Measurements from ENCODE around the gene HUNK.
"Not testable (repeated sequence)": the region's sequence is repeated elsewhere in the genome, so short reads cannot be mapped to it uniquely, and the experiment has no call there.

HUNK gene

DNA sequence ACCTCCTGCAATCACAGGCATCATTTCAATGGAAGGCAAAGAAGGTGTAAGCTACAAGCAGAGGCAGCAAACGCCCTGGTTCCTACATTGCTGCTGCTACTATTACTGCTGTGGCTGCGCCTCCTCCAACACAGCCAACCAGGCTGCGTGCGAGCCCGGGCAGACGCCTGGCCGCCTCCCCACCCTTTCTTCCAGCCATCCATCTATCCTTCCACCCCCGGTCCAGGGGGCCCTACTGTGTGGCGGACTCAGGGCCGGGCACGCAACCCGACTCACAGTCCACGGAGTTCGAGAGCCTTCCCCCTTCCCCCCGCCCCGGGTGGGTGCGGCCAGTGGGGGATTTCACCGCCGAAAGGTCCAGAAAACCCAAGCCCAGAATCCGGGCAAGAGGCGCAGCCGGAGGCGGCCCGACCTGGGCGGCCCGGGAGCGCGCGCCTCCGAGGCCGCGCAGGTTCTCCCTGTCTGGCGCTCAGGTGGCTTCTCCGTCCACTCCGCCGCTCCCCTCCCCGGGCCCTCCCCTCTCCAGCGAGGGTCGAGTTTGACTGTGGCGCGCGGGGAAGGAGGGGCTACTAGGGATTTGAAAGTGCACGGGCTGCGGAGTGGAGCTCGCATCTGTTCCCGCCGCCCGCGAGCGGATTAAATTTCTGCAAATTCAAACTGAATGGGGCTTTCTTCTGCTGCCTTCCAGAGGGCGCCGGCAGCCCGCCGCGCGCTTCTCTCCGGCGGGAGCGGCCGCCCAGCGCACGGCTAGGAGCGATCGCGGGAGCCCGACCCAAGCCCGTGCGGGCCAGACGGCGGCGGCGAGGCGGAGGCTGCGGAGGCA, at the start of gene HUNK:
Gene HUNK, plus strand, starts transcription at position 569 of the 823 bp plus-strand sequence. CDS start 655 bp downstream, outside the sequence.
- no peak for DNase-seq (ENCODE audit: low read depth)

DNA sequence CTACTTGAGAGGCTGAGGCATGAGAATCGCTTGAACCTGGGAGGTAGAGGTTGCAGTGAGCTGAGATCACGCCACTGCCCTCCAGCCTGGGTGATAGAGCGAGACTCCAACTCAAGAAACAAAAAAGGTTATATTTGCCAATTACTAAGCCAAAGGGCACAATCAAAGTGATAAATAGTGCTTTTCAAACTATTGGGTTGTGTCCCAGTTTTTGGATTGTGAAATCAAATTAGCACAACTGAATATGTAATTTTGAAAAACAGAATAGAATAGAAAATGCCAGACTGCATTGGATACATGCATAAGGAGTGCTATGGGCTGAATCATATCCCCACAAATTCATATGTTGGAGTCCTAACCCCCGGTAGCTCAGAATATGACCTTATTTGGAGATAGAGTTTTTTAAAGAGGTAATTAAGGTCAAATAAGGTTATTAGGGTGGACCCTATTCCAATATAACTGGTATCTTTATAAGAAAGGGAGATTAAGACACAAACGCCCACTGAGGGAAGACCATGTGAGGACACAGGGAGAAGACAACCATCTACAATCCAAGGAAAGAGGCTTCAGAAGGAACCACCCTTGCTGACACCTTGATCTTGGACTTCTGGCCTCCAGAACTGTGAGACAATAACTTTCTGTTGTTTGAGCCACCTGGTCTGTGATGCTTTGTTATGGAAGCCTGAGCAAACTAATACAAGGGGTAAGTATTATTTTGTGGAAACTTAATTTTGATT, 42.9 kb upstream of the HUNK start:
- DNase-seq (ENCODE audit: low read depth): no peak

DNA sequence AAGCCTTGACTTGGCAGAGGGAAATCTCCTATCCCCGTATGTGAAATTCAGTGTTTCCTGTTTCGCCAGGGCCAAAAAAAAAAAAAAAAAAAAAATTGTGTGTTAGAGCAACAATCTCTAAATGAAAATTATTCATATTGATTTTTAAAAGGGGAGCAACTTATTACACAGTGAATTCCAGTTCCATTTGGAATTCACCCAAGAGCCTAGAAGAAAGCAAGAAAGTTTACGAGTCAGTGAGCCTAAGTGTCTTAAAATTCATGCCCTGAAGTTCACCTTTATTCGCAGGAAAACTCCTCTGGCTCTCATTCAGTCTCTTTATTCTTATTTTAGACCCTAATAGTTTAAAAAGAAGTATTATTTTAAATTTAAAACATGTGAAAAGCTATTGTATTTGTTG, 42.1 kb upstream of the HUNK start:
- no peak for DNase-seq (ENCODE audit: low read depth)

DNA sequence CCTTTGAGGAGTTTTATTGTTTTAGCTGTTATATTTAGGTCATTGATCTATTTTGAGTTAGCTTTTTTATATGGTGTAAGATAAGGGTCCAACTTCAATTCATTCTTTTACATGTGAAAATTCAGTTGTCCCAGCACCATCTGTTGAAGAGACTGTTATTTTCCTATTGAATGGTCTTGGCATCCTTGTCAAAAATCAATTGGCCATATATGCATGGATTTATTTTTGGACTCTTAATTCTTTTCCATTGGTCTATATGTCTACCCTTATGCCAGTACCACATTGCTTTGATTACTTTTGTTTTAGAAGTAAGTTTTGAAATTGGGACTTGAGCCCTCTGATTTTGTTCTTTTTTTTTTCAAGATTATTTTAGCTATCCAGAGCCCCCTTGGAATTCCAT, 35.8 kb upstream of the HUNK start:
- DNase-seq (ENCODE audit: low read depth): no peak

DNA sequence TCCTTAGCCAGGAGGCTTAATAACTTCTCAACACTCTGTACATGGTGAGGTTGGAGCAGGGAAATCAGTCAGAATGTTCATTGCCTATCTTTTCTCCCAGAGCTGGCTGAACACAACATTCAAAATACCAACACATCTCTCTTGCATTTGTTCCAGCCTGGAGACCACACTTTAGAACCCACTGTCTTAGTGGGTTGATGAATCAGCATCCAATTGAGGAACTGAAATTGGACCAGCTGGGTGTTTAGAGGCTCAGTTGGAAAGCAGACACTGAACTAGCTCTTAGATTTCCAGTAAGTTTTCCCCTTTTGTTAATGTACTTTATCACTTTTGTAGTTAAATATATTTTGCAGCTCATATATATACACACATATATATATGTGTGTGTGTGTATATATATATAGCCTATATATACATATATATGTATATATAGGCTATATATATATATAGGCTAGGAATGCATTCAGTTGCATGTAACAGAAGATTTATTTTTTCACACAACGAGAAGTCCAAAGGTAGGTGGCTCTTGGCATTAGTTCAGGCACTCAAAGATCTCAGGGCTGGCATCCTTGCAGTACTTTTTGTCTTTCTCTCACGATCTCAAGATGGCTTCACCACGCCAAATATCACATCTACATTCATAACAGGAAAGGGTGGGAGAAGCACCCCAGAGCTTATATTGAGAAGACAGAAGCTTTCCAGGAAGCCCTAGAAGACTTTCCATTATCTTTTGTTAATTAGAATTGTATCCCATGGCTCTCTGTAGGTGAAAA, 35.0 kb upstream of the HUNK start:
- DNase-seq (ENCODE audit: low read depth): no peak

DNA sequence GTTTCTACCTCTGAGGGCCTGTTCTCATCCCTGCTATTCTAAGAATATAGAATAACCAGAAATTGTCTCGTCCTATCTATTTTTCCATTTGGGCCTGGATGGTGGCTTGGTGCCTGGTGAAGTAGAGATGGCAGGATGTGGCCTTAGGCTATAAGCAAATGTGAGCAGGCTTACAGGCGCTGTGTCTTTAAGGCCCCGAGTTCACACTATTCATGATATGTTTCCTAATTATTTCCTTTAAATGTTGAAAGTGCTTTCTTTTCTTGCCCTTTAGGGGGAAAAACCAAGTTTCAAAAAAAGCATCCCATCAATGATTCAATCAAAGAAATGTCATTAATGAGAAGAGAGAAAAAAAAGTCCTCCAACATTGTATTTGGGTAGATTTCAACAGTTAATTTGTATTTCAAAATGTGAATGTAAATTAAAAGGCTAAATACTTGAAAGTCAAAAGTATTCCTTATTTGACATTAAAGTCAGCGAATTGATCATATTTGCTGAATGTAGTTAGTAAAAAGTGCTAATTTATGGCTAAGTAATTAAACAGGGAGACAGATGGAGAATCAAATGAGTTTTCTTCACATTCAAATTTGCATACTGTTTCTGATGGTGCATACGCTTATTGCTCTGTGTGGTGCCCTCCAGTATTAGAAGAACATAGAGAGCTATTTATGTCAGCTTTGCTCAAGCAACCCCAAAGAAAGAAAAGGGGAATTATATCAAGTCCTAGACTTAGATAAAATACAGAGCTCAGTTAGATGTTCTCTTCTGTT, 34.0 kb upstream of the HUNK start:
- no peak for DNase-seq (ENCODE audit: low read depth)

DNA sequence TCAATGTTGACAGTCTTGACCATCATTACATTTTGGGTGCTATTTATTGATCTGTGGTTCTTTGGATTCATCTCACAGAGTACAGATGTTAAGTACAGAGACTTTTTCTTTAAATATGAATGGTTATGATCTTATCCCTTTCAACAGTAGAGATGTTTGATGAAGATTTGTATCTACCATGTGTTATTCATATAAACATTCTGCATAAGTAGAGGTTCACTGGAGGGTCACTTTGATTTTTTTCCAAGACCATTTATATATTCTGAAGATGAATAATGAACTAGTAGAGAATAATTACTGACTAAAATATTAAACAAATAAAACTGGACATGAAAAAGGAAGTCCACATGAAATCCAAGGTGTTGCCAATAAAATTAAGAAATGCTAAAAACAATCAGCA, 28.6 kb upstream of the HUNK start:
- DNase-seq (ENCODE audit: low read depth): no peak

DNA sequence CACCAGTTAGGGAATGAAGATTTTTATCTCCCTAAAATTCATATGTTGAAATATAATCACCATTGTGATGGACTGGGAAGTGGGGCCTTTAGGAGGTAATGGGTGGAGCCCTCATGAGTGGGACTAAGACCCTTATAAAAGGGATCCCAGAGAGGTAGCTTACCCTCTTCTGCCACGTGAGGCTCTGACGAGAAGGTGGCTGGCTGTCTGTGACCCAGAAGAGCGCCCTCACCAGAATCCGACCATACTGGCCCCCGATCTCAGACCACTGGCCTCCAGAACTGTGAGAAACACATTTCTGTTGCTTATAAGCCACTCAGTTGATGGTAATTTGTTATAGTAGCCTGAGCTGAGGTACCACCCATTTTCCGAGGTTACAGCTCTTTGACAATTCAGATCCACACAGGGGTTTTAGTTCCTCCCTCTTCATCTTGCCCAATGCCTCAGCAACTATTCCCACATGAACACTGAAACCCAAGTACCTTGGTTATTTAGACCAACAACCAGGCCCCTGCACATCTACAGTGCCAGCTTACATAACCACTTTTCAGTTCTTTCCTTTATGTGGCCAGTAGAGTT, 27.6 kb upstream of the HUNK start:
- DNase-seq (ENCODE audit: low read depth): no peak

DNA sequence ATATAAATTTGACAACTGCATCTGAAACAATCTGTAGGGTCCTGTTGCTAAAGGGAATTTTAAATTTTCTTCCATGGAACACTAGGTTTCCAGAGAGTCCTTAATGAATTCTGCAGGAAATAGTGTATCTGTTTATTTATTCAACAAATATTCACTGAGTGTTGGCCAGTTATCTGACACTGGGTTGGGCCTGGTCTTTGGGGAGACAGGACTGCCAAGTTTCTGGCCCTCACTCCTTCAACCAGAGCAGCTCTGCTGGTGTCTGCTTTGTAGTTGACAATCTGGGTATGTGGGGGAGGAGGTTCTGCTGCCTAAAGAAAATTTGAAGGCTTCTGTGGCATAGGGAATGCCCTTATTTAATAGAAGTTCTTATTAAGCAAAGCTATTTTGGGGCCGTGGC, 26.1 kb upstream of the HUNK start:
- DNase-seq (ENCODE audit: low read depth): no peak

DNA sequence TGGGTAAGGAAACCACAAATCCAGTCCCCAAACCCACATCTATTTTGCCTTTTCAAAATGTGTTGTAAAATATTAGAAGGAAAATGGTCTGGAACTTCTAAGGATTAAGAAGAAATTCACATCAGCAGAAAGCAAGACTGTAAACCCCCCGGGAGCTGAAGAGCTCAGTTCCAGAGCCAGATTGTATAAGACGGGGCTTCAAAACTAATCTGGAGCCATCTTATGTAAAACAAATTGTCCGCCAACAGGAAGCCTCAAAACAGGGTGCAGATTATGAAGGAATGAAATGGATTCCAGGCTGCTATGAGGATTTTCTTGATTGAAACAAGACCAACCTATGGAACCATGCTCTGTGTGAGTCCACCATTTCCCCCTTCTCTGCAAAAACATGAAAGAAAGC, 25.1 kb upstream of the HUNK start:
- DNase-seq (ENCODE audit: low read depth): no peak

DNA sequence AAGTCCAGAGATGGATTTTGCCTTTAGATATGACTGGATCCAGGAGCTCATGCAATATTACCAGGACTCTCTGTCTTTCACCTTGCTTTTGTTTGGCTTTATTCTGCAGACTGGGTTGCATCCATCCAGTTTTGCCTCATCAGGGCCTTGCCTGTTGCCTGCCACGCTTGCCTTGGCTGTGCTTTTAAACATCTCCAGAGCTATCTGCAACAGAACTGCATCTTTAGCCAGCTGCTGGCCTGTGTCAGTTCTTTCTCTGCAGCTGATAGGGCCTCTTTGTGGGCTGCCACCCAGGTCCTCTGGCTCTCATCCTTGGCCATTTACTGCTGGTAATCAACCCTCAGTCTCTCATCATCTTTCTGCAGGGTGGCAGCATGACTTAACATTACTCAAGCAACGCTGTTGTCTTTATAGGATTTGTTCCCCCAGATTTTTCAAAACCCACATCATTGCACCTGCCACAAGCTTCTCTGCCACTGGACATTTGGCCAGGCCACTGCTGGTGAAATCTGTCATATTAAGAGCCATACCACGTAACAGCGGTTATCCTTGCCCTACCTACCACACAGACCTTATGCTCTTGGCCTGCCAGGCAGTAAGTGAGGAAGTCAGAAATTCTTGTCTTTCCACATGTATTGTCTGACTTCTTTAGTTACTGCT, 24.4 kb upstream of the HUNK start:
- no peak for DNase-seq (ENCODE audit: low read depth)

DNA sequence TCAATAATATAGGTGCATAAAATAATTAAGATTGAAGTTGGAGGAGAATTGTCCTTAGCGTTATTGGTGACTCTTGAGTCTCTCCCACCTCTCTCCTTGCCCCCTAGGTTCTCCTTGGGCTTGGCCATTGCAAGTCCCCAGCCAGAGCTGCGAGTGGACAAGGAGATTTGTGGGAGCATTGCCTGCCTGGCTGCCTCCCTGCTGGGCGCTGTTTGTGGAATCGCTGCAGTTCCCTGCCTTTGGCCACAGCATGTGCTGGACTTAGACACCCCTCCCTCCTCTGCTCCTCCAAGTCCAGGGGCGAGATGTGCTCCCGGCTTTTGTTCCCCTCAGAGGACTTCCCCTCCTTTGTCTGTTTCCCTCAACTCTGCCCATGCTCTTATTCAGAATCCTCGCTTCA, 21.9 kb upstream of the HUNK start:
- no peak for DNase-seq (ENCODE audit: low read depth)

DNA sequence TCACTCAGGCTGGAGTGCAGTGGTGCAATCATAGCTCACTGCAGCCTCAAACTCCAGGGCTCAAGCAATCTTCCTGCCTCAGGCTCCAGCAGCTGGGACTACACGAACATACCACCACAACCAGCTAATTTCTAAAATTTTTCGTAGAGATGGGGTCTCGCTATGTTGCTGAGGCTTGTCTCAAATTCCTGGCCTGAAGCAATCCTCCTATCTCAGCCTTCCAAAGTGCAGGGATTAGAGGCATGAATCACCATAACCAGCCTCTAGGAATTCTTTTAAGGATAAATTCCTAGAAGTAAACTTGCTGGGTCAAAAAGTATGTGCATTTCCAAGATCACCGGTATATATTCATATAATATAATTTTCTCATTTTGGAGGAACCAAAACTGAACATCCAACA, 17.6 kb upstream of the HUNK start:
- no peak for DNase-seq (ENCODE audit: low read depth)

DNA sequence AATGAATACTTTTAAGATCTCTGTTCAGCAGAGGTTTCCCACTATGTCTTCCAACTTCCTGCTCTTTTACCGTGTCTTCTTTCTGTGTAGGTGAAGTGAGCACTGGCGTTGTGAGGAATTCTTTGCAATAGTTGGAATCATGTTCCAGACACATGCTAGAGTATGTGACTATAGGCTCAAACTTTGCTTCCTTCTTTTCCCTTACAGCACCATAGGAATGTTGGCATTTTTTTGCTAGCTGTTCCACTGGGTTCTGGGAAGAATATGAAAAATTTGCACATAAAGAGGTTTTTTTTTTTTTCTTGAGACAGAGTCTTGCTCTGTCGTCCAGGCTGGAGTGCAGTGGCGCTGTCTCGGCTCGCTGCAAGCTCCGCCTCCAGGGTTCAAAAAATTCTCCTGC, 15.7 kb upstream of the HUNK start:
- DNase-seq (ENCODE audit: low read depth): no peak

DNA sequence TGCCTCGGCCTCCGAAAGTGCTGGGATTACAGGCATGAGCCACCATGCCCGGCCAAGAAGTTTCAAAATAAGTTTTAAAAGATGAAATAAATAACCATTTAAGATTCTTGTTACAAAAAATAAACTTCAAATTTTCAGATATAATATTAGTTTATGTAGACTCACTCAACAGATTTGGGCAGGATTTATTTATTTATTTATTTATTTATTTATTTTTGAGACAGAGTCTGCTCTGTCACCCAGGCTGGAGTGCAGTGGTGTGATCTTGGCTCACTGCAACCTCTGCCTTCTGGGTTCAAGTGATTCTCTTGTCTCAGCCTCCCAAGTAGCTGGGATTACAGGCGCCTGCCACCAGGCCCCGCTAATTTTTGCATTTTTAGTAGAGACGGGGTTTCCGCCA, 15.2 kb upstream of the HUNK start:
- DNase-seq (ENCODE audit: low read depth): not testable (repeated sequence)

DNA sequence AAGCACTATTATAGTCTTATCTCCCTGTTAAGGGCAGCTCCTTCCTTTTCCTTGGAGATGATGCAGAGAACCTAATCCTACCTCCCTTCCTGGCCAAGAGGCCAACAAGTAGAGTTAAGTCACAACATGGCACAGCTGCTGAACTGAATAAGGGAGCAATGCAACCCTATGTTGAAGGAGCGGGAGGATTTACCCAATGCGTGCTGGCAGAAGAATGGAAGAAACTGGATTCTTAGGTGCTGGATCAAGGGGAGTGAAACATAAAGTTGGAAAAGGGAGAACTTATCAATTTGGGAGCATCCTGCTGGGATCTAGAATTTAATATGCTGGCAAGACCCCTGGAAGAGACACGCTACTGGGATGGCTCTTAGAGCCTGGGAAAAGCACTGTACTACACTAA, 12.0 kb upstream of the HUNK start:
- no peak for DNase-seq (ENCODE audit: low read depth)

DNA sequence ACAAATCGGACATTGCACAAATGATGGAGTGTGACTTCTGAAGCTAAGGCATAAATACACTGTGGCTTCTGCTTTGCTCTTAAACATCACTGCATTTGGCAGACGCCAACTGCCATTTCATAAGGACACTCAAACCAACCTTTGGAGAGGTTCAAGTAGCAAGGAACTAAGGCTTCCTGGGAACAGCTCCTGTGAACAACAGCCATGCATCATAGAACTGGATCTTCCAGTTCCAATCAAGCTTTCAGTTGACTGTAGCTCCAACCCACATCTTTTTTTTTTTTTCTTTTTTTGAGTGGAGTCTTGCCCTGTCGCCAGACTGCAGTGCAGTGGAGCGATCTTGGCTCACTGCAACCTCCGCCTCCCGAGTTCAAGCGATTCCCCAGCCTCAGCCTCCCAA, 10.7 kb upstream of the HUNK start:
- no peak for DNase-seq (ENCODE audit: low read depth)

DNA sequence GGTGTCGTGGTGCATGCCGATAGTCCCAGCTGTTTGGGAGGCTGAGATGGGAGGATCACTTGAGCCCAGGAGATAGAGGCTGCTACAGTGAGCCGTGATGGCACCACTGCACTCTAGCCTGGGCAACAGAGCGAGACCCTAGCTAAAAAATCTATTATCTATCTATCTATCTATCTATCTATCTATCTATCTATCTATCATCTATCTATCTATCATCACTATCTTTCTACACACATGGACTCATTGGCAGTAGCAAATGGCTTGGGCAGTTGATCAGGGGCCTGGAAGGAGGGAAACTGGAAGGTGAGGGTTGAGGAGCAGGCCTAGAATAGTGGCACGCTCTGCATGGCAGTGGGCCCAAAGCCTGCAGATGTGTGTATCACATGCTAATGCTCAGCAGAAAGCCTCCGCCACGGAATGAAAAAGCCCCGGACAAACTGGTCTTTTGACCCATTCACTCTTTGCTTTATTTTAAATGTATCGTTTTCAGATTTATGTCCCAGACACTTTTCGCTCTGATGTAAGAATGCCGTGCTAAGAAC, 7.3 kb upstream of the HUNK start:
- DNase-seq (ENCODE audit: low read depth): no peak

DNA sequence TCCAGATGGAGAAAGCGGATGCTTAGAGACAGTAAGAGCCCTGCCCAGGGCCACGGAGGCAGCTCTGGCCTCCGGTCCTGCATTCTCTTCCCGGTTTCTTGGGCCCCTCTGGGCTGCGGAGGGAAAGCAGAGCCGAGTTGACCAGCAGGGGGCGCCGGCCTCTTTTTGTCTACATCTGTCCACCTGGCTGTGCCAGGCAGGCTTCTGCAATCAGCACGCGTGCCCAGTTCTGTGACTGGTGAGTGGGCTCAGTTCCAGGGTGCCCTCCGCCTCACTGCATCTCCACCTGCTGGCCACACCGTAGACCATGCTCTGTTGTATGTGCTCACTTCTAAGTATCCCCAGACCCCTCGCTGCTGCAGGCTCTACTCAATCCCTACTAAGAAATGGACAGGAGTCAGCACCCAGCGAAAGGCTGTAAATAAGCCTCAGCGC, 6.7 kb upstream of the HUNK start:
- peak; percentile 55 for DNase-seq (ENCODE audit: low read depth)

DNA sequence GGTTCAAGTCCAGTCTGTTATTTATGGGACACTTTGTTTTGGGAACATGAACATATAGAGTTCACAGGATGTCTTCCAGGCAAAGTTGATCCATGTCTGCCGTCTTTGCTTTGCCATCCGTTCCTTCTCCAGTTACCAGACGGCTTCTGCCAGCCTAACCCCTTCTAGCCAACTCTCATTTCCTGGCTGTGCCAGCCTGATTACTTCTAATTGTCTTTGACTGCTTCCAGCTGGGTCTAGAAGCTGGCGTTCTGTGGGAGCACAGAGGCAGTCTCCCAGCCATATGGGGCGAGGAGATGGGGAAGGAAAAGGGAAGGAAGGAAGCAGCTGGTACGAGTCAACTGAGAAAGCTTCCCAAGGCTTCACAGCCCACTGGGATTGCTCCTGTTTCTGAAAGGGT, 3.1 kb upstream of the HUNK start:
- DNase-seq (ENCODE audit: low read depth): no peak

All from activated T-cell treated with anti-CD3 and anti-CD28 coated beads for 24 hours (primary cell).